ENCODE measurements around the gene LUC7L3. TPM values are rescaled to one million over a fixed set of nuclear protein-coding genes. Genes with fewer than 3 reads are reported as not detected.

Gene LUC7L3, protein sequence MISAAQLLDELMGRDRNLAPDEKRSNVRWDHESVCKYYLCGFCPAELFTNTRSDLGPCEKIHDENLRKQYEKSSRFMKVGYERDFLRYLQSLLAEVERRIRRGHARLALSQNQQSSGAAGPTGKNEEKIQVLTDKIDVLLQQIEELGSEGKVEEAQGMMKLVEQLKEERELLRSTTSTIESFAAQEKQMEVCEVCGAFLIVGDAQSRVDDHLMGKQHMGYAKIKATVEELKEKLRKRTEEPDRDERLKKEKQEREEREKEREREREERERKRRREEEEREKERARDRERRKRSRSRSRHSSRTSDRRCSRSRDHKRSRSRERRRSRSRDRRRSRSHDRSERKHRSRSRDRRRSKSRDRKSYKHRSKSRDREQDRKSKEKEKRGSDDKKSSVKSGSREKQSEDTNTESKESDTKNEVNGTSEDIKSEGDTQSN
- 17.4 and 23.1 TPM in 2 replicates for total RNA-seq

DNA sequence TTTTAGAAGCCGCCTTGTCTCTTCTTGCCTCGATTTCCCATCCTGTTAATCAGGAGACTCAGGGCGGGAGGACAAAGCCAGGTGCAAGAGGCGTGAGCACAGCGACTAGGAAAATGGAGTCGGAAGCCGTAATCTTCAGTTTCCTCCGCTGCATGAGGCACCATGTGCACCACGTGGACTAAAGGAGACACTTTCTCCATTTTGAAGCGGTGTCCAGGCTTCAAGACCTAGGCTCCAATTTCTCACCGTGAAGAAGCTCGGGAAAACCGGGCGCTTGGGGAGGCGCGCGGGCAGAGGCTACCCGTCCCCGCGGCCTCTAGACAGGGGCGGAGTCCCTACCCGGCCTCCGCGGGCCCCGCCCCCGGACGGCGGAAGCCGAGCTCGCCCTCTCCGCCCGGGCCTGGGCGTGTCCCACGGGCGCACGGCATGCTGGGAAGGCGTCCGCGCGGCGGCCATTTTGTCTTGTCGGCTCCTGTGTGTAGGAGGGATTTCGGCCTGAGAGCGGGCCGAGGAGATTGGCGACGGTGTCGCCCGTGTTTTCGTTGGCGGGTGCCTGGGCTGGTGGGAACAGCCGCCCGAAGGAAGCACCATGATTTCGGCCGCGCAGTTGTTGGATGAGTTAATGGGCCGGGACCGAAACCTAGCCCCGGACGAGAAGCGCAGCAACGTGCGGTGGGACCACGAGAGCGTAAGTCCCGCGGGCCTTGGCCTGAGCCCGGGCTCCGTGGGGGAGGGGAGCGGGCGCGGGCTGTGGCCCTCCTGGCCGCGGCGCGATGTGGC is at the start of gene LUC7L3:
TSS of gene LUC7L3 (plus strand) at position 460 of the 780 bp plus-strand sequence. CDS start at position 590, 130 bp downstream.

GRCh38 chr17:50707289-50708049 is 11.9 kb upstream of the LUC7L3 start, which contains the start of gene ANKRD40:
TSS of gene ANKRD40 (minus strand) at chr17:50707914. CDS start at chr17:50707654, 260 bp downstream.

DNA sequence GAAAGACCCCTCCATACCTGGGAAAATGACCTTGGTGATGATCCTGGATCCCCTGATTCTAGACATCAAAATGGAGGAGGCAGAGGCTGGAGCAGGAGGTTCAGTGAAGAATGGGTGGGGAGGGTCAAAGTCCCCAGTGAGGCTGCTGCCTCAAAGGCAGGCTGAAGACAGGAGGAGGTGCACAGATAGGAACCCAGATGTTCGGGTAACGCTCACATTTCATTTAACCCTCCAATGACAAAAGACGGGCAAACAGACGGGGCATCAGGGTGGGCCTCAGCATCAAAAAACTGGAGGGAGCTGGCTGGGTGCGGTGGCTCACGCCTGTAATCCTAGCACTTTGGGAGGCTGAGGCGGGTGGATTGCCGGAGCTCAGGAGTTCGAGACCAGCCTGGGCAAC is 48.0 kb downstream of the LUC7L3 start, which contains the start of gene ANKRD40CL:
TSS of gene ANKRD40CL (minus strand) at position 73 of the 400 bp plus-strand sequence. CDS start 605 bp downstream, outside the sequence.

Other genes with a start within 250 kb of the LUC7L3 start
- 9.8 and 16.6 TPM in 2 replicates for gene RSAD1, start 240.7 kb upstream of the LUC7L3 start, total RNA-seq
- gene MYCBPAP, start 211.2 kb upstream of the LUC7L3 start, total RNA-seq: 0.43 and 1.6 TPM in 2 replicates
- gene EPN3, start 186.9 kb upstream of the LUC7L3 start, total RNA-seq: not detected in 2 replicates
- gene SPATA20, start 172.4 kb upstream of the LUC7L3 start, total RNA-seq: 56.9 and 59.6 TPM in 2 replicates
- gene CACNA1G, start 158.9 kb upstream of the LUC7L3 start, total RNA-seq: under 0.01 and 0.37 TPM in 2 replicates
- gene ABCC3, start 84.7 kb upstream of the LUC7L3 start, total RNA-seq: 17.1 and 23.8 TPM in 2 replicates
- 18.9 and 25.5 TPM in 2 replicates for gene ANKRD40, start 11.7 kb upstream of the LUC7L3 start, total RNA-seq
- gene ANKRD40CL, start 47.9 kb downstream of the LUC7L3 start, total RNA-seq: not detected in 2 replicates
- gene WFIKKN2, start 116.0 kb downstream of the LUC7L3 start, total RNA-seq: under 0.01 and 0.09 TPM in 2 replicates
- gene TOB1, start 146.8 kb downstream of the LUC7L3 start, total RNA-seq: 7.8 and 11.7 TPM in 2 replicates

Measured in smooth muscle cell of bladder (primary cell).